WTC11 (cell line): ENCODE results near the gene BROX. TPM values are rescaled to one million over a fixed set of nuclear protein-coding genes. Genes with fewer than 3 reads are reported as not detected.

Source experiments
- ATAC-seq: fragments of 200-7000 bp; cut with Tn5 transposase; 2 replicates; pipeline ENCODE4 v1.10.0; 2021; ENCODE audit warnings: mild to moderate bottlenecking, moderate library complexity
- CTCF ChIA-PET: fragments of 300-600 bp; sonication (Branson Sonifier 250); formaldehyde crosslinking; loops from one replicate; lab custom pipeline; 2021; ENCODE audit warnings: antibody characterized with exemption; lab: Charles Lee
- POLR2A ChIA-PET: fragments of 350-600 bp; sonication (Branson Sonifier 250); formaldehyde crosslinking; loops from one replicate; lab custom pipeline; 2021; ENCODE audit warnings: antibody characterized with exemption; lab: Charles Lee
- DNase-seq: peaks from one replicate; pipeline ENCODE4 v3.0.0; 2021; ENCODE audit warnings: low spot score
- H3K27ac Mint-ChIP-seq: 2 replicates; pipeline ENCODE4 v1.8.0; 2021; ENCODE audit warnings: mixed read lengths
- H3K27me3 Mint-ChIP-seq: 2 replicates; pipeline ENCODE4 v1.8.0; 2021; ENCODE audit warnings: low read depth, mild to moderate bottlenecking, moderate library complexity, mixed read lengths
- H3K36me3 Mint-ChIP-seq: 2 replicates; pipeline ENCODE4 v1.8.0; 2021; ENCODE audit warnings: mixed read lengths
- H3K4me1 Mint-ChIP-seq: 2 replicates; pipeline ENCODE4 v1.8.0; 2022; ENCODE audit warnings: mixed read lengths
- H3K4me3 Mint-ChIP-seq: 2 replicates; pipeline ENCODE4 v1.8.0; 2021; ENCODE audit warnings: mild to moderate bottlenecking, moderate library complexity, mixed read lengths
- H3K9me3 Mint-ChIP-seq: 2 replicates; pipeline ENCODE4 v1.8.0; 2021; ENCODE audit warnings: mixed read lengths
- ELF4 ChIP-seq: sonication (generic); formaldehyde crosslinking; IDR thresholded peaks from 2 replicates; pipeline ENCODE4 v1.8.1; 2022; ENCODE audit warnings: low read depth, mild to moderate bottlenecking, moderate library complexity, missing genetic modification reagents
- ESRRA ChIP-seq: sonication (generic); formaldehyde crosslinking; IDR thresholded peaks from 2 replicates; pipeline ENCODE4 v1.8.1; 2022; ENCODE audit warnings: mild to moderate bottlenecking, missing genetic modification reagents, borderline replicate concordance
- GABPB1 ChIP-seq: sonication (generic); formaldehyde crosslinking; IDR thresholded peaks from 2 replicates; pipeline ENCODE4 v1.8.1; 2023; ENCODE audit warnings: mild to moderate bottlenecking, missing genetic modification reagents
- IRF2 ChIP-seq: sonication (generic); formaldehyde crosslinking; IDR thresholded peaks from 2 replicates; pipeline ENCODE4 v1.8.0; 2022; ENCODE audit warnings: low read depth, missing genetic modification reagents, borderline replicate concordance
- NFYB ChIP-seq: sonication (generic); formaldehyde crosslinking; conservative IDR thresholded peaks from 2 replicates; pipeline ENCODE4 v1.8.0; 2022; ENCODE audit warnings: low read depth, missing genetic modification reagents
- SMAD3 ChIP-seq: sonication (generic); formaldehyde crosslinking; IDR thresholded peaks from 2 replicates; pipeline ENCODE4 v1.8.0; 2022; ENCODE audit warnings: missing genetic modification reagents, mild to moderate bottlenecking, borderline replicate concordance
- TCF7 ChIP-seq: sonication (generic); formaldehyde crosslinking; IDR thresholded peaks from 2 replicates; pipeline ENCODE4 v1.8.0; 2022; ENCODE audit warnings: mild to moderate bottlenecking, low read depth, missing genetic modification reagents, moderate library complexity
- TP53 ChIP-seq: sonication (generic); formaldehyde crosslinking; IDR thresholded peaks from 2 replicates; pipeline ENCODE4 v1.8.1; 2023; ENCODE audit warnings: mild to moderate bottlenecking, missing genetic modification reagents
- ZNF219 ChIP-seq: sonication (generic); formaldehyde crosslinking; IDR thresholded peaks from 2 replicates; pipeline ENCODE4 v1.8.0; 2023; ENCODE audit warnings: missing genetic modification reagents, mild to moderate bottlenecking, borderline replicate concordance
- ZNF396 ChIP-seq: fragments of 250-450 bp; sonication (Bioruptor Pico); IDR thresholded peaks from 2 replicates; pipeline ENCODE4 v1.8.0; 2021; ENCODE audit warnings: mild to moderate bottlenecking, moderate library complexity, borderline replicate concordance
- ZNF416 ChIP-seq: fragments of 250-450 bp; sonication (Bioruptor Pico); IDR thresholded peaks from 2 replicates; pipeline ENCODE4 v1.9.0; 2021; ENCODE audit warnings: mild to moderate bottlenecking, inconsistent platforms
- ZNF423 ChIP-seq: fragments of 250-450 bp; sonication (Bioruptor Pico); IDR thresholded peaks from 2 replicates; pipeline ENCODE4 v2.1.2; 2022; ENCODE audit warnings: mild to moderate bottlenecking, moderate library complexity
- total RNA-seq: library from RNA; stranded (reverse); gene quantifications from 3 replicates; pipeline ENCODE4 v1.2.3, GENCODE V29; 2021
- TF ChIP-seq, protein P1 (sequence below): fragments of 200-600 bp; IDR thresholded peaks from 2 replicates; pipeline ENCODE4 v1.8.0; 2022; ENCODE audit warnings: antibody characterized with exemption
- TF ChIP-seq, protein P2 (sequence below): fragments of 250-450 bp; sonication (Bioruptor Pico); IDR thresholded peaks from 2 replicates; pipeline ENCODE4 v1.9.0; 2021; ENCODE audit warnings: mild to moderate bottlenecking, borderline replicate concordance
- TF ChIP-seq, protein P3 (sequence below): fragments of 250-450 bp; sonication (Bioruptor Pico); IDR thresholded peaks from 2 replicates; pipeline ENCODE4 v1.8.0; 2021; ENCODE audit warnings: mild to moderate bottlenecking
- TF ChIP-seq, protein P4 (sequence below): sonication (generic); formaldehyde crosslinking; conservative IDR thresholded peaks from 2 replicates; pipeline ENCODE4 v1.8.1; 2022; ENCODE audit warnings: mild to moderate bottlenecking, missing genetic modification reagents
- TF ChIP-seq, protein P5 (sequence below): sonication (generic); formaldehyde crosslinking; IDR thresholded peaks from 2 replicates; pipeline ENCODE4 v1.8.0; 2023; ENCODE audit warnings: mild to moderate bottlenecking, missing genetic modification reagents
- TF ChIP-seq, protein P6 (sequence below): sonication (generic); formaldehyde crosslinking; IDR thresholded peaks from 2 replicates; pipeline ENCODE4 v1.8.1; 2023; ENCODE audit warnings: mild to moderate bottlenecking, missing genetic modification reagents
- TF ChIP-seq, protein P7 (sequence below): sonication (generic); formaldehyde crosslinking; conservative IDR thresholded peaks from 2 replicates; pipeline ENCODE4 v1.8.1; 2023; ENCODE audit warnings: mild to moderate bottlenecking, low read depth, missing genetic modification reagents, moderate library complexity

Gene BROX
- total RNA-seq, 1 experiment from 2014 or later: 27.1 TPM

DNA sequence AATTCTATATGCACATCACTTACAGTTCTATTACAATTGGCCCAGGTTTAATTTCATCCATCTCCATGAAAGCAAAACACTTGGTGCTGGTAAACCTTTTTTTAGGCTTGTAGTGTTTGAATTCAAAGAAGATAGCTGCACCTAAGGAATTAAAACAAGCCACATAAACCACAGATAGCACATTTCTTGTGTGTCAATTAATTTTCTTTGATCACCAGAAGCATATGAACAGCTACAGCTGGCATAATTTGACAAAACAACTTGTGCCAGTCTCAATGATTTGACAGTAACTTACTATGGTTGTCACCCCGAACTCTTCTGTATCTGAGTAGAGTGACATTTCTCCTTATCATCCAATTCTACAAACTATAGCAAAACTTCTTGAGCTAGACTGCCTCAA is 42.3 kb upstream of the BROX start:
- ChIA-PET POLR2A (no interaction called here), CTCF (interaction anchor here (1.5 kb wide), 1 partner anchor 454 kb away, joined by 3 read pairs; no protein-coding TSS in a partner anchor)
- Mint-ChIP-seq H3K27ac (no peak overlapping the region), H3K27me3 (no peaks in the 10 kb centered on the region), H3K9me3 (no peaks in the 10 kb centered on the region), H3K4me1 (no peaks in the 10 kb centered on the region), H3K4me3 (no peak overlapping the region), H3K36me3 (peaks cover 49% of the 10 kb centered on the region)
- ATAC-seq (no peak), DNase-seq (no peak)
- TF ChIP-seq, protein P1, sequence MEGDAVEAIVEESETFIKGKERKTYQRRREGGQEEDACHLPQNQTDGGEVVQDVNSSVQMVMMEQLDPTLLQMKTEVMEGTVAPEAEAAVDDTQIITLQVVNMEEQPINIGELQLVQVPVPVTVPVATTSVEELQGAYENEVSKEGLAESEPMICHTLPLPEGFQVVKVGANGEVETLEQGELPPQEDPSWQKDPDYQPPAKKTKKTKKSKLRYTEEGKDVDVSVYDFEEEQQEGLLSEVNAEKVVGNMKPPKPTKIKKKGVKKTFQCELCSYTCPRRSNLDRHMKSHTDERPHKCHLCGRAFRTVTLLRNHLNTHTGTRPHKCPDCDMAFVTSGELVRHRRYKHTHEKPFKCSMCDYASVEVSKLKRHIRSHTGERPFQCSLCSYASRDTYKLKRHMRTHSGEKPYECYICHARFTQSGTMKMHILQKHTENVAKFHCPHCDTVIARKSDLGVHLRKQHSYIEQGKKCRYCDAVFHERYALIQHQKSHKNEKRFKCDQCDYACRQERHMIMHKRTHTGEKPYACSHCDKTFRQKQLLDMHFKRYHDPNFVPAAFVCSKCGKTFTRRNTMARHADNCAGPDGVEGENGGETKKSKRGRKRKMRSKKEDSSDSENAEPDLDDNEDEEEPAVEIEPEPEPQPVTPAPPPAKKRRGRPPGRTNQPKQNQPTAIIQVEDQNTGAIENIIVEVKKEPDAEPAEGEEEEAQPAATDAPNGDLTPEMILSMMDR: no peak
- TF ChIP-seq ZNF416 (CRISPR knock-in tag): no peak
- TF ChIP-seq, protein P2, sequence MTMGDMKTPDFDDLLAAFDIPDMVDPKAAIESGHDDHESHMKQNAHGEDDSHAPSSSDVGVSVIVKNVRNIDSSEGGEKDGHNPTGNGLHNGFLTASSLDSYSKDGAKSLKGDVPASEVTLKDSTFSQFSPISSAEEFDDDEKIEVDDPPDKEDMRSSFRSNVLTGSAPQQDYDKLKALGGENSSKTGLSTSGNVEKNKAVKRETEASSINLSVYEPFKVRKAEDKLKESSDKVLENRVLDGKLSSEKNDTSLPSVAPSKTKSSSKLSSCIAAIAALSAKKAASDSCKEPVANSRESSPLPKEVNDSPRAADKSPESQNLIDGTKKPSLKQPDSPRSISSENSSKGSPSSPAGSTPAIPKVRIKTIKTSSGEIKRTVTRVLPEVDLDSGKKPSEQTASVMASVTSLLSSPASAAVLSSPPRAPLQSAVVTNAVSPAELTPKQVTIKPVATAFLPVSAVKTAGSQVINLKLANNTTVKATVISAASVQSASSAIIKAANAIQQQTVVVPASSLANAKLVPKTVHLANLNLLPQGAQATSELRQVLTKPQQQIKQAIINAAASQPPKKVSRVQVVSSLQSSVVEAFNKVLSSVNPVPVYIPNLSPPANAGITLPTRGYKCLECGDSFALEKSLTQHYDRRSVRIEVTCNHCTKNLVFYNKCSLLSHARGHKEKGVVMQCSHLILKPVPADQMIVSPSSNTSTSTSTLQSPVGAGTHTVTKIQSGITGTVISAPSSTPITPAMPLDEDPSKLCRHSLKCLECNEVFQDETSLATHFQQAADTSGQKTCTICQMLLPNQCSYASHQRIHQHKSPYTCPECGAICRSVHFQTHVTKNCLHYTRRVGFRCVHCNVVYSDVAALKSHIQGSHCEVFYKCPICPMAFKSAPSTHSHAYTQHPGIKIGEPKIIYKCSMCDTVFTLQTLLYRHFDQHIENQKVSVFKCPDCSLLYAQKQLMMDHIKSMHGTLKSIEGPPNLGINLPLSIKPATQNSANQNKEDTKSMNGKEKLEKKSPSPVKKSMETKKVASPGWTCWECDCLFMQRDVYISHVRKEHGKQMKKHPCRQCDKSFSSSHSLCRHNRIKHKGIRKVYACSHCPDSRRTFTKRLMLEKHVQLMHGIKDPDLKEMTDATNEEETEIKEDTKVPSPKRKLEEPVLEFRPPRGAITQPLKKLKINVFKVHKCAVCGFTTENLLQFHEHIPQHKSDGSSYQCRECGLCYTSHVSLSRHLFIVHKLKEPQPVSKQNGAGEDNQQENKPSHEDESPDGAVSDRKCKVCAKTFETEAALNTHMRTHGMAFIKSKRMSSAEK (CRISPR knock-in tag): no peak
- TF ChIP-seq NFYB (CRISPR knock-in tag): no peak
- TF ChIP-seq, protein P3, sequence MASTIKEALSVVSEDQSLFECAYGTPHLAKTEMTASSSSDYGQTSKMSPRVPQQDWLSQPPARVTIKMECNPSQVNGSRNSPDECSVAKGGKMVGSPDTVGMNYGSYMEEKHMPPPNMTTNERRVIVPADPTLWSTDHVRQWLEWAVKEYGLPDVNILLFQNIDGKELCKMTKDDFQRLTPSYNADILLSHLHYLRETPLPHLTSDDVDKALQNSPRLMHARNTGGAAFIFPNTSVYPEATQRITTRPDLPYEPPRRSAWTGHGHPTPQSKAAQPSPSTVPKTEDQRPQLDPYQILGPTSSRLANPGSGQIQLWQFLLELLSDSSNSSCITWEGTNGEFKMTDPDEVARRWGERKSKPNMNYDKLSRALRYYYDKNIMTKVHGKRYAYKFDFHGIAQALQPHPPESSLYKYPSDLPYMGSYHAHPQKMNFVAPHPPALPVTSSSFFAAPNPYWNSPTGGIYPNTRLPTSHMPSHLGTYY (CRISPR knock-in tag): no peak
- TF ChIP-seq, protein P4, sequence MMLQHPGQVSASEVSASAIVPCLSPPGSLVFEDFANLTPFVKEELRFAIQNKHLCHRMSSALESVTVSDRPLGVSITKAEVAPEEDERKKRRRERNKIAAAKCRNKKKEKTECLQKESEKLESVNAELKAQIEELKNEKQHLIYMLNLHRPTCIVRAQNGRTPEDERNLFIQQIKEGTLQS: no peak
- no peak for TF ChIP-seq ZNF396 (CRISPR knock-in tag)
- TF ChIP-seq, protein P5, sequence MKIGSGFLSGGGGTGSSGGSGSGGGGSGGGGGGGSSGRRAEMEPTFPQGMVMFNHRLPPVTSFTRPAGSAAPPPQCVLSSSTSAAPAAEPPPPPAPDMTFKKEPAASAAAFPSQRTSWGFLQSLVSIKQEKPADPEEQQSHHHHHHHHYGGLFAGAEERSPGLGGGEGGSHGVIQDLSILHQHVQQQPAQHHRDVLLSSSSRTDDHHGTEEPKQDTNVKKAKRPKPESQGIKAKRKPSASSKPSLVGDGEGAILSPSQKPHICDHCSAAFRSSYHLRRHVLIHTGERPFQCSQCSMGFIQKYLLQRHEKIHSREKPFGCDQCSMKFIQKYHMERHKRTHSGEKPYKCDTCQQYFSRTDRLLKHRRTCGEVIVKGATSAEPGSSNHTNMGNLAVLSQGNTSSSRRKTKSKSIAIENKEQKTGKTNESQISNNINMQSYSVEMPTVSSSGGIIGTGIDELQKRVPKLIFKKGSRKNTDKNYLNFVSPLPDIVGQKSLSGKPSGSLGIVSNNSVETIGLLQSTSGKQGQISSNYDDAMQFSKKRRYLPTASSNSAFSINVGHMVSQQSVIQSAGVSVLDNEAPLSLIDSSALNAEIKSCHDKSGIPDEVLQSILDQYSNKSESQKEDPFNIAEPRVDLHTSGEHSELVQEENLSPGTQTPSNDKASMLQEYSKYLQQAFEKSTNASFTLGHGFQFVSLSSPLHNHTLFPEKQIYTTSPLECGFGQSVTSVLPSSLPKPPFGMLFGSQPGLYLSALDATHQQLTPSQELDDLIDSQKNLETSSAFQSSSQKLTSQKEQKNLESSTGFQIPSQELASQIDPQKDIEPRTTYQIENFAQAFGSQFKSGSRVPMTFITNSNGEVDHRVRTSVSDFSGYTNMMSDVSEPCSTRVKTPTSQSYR (CRISPR knock-in tag): no peak

DNA sequence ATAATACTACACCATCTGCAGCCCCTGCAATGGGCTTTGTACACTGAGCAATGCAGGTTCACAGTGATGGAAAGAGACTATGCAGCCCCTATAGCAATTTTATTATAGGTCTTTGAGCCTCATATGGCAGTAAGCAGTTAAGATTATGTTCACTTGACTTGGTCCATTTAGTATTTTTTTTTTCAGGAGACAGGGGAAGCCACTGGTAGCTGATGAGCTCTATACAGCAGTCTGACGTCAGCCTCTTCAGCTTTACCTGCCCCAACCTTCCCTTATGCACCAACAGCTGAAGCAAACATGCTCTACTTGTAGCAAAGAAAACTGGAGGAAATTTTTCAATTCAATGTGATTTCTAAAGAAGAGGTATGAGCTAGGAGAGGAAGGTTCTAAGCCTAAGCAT is 32.3 kb upstream of the BROX start:
- ATAC-seq (no peak), DNase-seq (no peak)
- Mint-ChIP-seq H3K27ac (no peak overlapping the region), H3K27me3 (no peaks in the 10 kb centered on the region), H3K36me3 (peaks cover 11% of the 10 kb centered on the region), H3K9me3 (no peaks in the 10 kb centered on the region), H3K4me3 (no peak overlapping the region), H3K4me1 (no peaks in the 10 kb centered on the region)
- CTCF ChIA-PET: interaction anchor here (1.2 kb wide), 1 partner anchor 46 kb away, joined by 3 read pairs; no protein-coding TSS in a partner anchor
- POLR2A ChIA-PET: no interaction called here
- TF ChIP-seq, protein P6, sequence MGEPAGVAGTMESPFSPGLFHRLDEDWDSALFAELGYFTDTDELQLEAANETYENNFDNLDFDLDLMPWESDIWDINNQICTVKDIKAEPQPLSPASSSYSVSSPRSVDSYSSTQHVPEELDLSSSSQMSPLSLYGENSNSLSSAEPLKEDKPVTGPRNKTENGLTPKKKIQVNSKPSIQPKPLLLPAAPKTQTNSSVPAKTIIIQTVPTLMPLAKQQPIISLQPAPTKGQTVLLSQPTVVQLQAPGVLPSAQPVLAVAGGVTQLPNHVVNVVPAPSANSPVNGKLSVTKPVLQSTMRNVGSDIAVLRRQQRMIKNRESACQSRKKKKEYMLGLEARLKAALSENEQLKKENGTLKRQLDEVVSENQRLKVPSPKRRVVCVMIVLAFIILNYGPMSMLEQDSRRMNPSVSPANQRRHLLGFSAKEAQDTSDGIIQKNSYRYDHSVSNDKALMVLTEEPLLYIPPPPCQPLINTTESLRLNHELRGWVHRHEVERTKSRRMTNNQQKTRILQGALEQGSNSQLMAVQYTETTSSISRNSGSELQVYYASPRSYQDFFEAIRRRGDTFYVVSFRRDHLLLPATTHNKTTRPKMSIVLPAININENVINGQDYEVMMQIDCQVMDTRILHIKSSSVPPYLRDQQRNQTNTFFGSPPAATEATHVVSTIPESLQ: no peak
- TF ChIP-seq TCF7 (CRISPR knock-in tag): no peak
- TF ChIP-seq GABPB1 (CRISPR knock-in tag): no peak
- TF ChIP-seq ESRRA (CRISPR knock-in tag): no peak
- no peak for TF ChIP-seq ZNF219 (CRISPR knock-in tag)
- TF ChIP-seq TP53 (CRISPR knock-in tag): no peak
- TF ChIP-seq ELF4 (CRISPR knock-in tag): no peak
- TF ChIP-seq, protein P7, sequence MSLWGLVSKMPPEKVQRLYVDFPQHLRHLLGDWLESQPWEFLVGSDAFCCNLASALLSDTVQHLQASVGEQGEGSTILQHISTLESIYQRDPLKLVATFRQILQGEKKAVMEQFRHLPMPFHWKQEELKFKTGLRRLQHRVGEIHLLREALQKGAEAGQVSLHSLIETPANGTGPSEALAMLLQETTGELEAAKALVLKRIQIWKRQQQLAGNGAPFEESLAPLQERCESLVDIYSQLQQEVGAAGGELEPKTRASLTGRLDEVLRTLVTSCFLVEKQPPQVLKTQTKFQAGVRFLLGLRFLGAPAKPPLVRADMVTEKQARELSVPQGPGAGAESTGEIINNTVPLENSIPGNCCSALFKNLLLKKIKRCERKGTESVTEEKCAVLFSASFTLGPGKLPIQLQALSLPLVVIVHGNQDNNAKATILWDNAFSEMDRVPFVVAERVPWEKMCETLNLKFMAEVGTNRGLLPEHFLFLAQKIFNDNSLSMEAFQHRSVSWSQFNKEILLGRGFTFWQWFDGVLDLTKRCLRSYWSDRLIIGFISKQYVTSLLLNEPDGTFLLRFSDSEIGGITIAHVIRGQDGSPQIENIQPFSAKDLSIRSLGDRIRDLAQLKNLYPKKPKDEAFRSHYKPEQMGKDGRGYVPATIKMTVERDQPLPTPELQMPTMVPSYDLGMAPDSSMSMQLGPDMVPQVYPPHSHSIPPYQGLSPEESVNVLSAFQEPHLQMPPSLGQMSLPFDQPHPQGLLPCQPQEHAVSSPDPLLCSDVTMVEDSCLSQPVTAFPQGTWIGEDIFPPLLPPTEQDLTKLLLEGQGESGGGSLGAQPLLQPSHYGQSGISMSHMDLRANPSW: no peak
- no peak for TF ChIP-seq ZNF423 (CRISPR knock-in tag)
- TF ChIP-seq IRF2 (CRISPR knock-in tag): no peak
- TF ChIP-seq SMAD3 (CRISPR knock-in tag): no peak
